GM21737 (cell line): ENCODE data around the gene PTPRE.

Source experiments
- ATAC-seq: cut with Tn5 transposase; IDR thresholded peaks from one replicate; pipeline ENCODE4 v1.9.1; 2021; ENCODE audit warnings: mild to moderate bottlenecking, moderate library complexity; ENCODE audit not compliant: unreplicated experiment

The PTPRE gene

DNA sequence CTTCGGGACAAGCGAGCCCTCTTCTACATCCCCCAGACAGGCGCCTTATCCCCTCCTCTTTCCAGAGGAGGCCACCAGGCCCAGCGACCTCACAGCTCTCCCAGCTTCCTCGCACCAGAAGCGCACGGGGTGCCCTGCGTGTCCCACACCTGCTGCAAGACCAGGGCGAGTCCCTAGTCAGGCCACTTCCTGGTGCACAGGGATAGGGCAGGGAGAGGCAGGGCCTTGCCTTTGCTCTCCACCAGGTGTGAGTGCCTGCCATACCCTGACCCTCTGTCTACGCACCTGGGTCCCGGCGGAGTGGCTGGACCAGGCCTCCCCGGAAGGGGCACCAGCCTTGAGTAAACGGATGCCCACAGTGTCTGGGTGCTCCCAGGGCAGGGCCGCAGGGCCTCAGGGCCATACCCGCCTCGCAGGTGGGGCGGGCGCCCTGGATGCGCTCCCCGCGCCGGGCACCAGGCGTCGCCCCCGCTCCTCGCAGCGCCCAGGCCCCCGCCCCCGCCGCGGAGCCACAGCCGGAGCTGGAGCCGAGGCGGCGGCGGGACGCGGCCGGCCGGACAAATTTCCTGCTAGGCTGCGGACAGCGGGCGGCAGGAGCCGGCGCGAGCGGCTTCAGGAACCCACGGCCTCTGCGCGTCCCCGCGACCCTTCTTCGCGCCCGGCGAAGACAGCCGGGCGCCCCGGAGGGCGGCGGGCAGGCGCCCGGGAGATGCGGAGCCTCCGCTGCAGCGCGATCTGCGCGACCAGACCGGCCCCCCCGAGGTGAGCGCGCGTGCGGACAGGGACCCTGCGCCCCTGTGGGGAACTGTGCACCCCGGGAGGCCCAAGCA is at the start of gene PTPRE:
Gene PTPRE, plus strand, starts transcription at position 556 of the 830 bp plus-strand sequence. CDS start 133,779 bp downstream, outside the sequence.
- peak; percentile 85 for ATAC-seq

GRCh38 chr10:127860592-127860991 is 46.3 kb upstream of the PTPRE start:
- ATAC-seq, result no peak

GRCh38 chr10:127863231-127863825 is 43.6 kb upstream of the PTPRE start:
- ATAC-seq, result no peak

GRCh38 chr10:127866276-127867013 is 40.5 kb upstream of the PTPRE start:
- no peak for ATAC-seq

DNA sequence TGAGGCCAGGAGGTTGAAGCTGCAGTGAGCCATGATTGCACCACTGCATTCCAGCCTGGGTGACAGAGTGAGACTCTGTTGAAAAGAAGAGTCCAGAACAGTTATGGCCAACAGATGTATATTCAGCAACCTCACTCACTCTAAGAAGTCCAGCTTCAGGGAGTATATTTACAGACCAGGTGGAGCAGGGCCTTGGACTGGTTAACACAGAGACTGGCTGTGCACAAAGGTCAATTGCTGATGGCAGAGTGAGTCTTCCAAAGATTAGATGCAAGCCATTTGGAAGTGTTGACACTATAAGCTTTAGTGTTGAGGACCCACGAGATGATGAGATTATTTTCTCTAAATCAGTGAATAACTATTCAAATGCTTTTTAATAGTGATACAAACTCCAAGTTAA is 39.1 kb upstream of the PTPRE start:
- no peak for ATAC-seq

- no peak for ATAC-seq
Observed at GRCh38 chr10:127869329-127869728, 37.6 kb upstream of the PTPRE start.

DNA sequence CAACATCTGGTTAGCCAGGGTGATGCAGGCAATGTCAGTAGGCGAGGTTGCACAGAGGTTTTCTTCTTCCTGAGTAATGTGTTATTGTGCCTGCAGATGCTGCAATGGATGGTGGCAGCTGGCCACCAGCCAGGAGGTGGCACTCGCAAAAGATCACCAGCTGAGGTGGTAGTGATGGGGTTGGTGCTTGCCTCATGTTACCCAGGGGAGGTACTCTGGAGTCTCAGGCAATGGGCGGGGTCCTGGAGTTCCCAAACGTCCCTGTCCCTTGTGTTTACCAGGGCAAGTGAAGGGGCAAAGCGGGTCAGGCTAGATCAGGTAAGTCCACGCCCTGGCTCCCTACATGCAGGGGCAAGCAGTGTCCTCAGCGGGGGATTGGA is 35.3 kb upstream of the PTPRE start:
- ATAC-seq, result no peak

DNA sequence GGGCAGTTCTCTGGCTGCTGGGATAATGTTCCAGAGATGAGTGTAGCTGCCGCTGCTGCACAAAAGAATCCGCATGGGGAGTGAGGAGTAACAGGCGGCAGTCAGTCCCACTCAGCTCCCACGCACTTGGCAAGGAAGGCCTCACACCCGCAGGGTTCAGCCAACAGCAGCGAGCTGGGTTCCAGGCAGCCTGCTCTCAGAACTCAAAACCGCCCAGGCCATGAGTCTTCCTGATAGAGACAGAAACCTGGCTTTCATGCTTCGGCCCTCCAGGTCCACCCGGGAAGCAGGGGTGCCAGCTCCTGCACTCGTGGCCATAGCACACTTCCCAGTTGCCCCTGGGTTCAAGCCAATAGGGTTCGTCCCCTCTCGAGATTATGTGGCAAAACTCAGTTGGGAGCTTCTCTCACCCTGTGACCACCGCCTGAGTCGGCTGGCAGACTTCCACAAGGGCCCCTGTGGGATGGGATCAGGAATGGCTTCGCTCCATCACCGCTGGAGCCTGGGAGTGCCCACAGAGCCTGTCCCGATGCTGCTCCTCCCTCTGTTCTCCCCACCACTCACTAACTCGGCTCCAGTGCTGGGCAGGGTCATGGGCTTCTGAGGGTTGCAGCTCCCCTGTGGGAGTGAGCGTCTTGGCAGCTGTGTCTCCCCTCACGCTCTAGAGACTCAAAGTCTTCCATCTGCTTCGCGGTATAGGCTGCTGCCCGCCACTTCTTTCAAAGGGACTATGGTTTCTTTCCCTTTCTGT is 34.7 kb upstream of the PTPRE start:
- ATAC-seq, result no peak

DNA sequence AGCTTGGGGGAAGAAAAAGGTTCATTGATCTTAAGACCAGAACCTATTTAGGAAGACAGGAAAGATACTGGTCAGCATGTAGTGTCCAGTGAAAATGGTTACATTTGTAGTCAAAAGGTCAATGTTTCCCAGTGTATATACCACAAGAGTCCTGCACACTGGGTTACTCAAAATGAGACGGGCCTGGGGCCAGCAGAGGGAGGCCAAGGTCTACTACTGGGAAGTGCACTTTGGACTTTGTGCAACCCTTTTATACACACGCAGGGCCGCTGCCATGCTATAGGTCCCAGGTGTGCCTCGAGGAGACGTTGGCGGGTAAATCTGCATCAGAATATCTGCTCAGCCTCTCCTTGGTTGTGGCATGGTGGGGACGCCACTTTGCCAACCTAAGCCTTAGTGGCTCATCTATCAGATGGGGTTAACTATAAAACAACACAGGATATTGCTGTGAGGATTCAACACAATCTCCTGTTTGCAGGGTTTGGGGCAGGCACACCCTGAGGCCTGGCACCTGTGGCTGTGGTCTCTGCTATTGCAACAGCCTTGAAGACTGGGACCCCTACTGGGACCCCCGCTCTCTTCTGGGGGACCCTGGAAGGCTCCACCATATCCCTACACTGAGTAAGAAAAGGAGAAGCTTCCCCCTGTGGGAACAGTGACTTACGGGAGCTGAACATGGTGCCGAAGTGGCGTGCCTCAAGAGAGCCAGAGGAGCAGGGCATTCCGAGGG is 33.9 kb upstream of the PTPRE start:
- ATAC-seq, result no peak

DNA sequence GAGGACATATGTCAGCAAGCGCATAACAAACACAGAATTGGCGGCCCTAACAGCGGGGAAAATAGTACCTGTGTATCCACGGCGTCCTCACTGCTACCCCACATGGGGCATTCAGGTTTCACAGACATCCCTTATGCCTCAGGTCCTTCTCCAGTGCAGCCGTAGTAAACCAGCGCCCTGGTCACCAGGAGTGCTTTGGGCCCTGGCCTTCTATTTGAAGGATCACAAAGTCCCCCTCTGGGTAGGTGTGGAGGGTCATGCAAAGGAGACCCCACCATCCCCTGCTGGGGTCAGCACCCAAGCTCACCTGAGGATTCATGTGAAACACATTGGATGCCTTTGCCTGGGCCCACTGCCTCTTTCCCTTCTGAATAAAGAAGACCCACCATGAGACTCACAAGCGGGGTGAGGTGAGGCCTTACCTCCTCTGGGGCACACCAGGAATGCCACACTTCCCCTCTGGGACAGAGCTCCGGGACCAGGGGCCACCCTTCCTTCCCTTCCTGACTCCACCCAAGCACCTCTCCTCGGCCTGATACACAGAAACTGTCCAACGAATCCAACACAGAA is 32.9 kb upstream of the PTPRE start:
- no peak for ATAC-seq

DNA sequence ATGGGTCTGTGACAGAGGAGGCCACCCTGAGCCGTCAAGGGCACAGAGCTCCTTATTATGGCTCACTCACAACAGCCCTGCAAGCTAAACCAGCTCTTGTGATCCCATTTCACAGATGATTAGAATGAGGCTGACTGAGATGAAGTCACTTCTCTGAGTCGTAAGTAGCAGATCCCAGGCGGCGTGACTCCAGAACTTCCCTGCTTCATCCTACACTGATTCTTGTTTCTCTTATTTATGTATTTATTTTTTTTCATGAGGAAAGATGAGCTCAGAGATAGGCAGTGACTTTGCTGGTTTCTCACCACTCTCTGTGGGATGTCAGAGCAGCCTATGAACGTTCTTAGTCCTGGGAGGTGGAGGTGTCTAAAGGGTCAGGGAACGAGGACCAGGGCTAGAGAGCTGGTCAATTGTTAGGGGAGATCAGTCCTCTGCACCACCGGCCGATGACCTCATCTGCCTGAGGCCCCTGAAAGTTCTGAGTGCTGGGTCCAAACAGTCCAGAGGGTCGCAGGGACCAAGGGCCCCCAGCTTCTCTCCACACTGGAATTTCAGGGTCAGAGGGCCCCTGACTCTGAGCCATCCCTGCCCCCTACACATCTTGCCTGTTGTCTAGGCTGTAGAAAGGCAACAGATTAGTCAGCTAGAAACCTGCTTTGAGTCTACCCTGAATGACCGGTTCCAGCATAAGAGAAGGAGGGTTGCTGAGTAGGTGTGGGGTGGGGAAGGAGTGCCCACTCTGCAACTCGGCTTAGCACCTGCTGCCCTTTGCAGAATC is 32.0 kb upstream of the PTPRE start:
- ATAC-seq, result no peak

DNA sequence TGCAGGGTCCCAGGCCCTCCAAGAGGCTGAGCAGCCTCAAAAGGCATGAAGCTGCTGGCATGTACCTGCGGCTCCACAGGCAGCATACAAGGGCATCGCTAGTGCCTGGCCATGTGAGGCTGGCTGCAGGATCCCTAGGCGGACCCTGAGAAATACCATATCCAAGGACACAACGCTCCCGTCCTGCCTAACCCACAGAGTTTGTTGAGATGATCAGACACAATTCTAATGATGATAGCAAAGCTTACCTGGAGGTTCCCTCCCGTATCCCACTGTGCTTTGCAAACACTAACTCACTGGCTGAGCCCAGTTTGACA is 31.5 kb upstream of the PTPRE start:
- no peak for ATAC-seq

- no peak for ATAC-seq
Observed at GRCh38 chr10:127875916-127876315, 31.0 kb upstream of the PTPRE start.

- no peak for ATAC-seq
Observed at GRCh38 chr10:127877116-127877515, 29.8 kb upstream of the PTPRE start.

DNA sequence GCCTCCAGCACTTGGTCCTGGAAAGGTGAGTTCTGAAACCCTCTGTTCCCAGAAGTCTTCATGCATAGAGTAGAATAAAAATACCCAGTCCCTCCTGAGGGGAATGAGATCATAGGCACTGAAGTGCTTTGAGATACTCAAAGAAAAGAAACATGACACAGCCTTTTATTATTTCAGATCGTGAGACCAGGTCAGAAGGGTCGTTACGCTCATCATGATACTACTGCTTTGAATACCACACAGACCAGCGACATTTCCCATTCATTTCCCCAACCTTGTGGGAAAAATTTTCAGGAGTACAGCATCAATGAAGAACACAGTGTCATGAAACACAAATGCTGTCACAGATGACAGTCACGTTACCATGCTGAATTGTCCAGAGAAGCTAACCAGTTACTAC is 29.2 kb upstream of the PTPRE start:
- no peak for ATAC-seq

- ATAC-seq, result no peak
Observed at GRCh38 chr10:127878475-127879055, 28.3 kb upstream of the PTPRE start.

DNA sequence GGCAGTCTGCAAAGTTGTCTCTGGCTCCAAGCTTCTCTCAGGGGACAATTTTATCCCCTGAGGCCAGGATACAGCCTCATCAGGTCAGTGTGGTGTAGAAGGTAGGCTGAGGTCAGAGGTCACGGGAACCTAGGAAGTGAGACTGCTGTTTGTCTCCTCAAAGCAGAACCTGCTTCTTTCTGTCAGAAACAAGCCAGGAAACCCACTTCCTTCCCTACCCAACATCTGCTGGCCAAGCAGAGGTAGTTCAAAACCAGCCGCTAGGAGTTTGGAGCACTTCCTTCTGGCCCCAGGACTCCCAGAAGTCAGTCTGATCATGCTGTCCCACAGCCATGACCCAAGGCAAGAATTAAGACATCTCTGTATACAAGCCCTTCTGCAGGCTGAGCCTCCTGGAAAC is 26.3 kb upstream of the PTPRE start:
- ATAC-seq, result no peak

DNA sequence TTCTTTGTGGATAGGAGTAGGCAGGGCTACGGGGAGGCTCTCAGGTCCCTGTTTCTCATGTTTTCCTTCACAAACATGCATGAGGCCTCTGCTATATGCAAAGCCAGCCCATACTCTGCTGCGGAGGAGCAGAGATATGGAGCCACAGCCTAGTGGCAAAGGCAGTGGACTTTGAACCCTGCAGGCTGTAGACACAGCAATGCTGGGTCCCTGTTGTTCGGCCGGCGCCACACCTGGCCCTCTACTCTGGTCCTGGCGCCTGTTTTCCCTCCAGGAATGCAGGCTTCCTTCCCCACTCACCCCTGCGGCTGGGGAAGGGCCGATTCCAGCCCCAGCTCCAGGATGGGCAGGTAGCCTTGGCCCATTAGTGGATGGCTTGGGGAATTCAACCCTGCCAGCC is 25.6 kb upstream of the PTPRE start:
- ATAC-seq, result no peak

GRCh38 chr10:127882391-127882790 is 24.5 kb upstream of the PTPRE start:
- ATAC-seq, result no peak
